Loucy (cell line): ENCODE results near the gene CNPY3.

Experiments
- EZH2phosphoT487 ChIP-seq: fragments of 200-600 bp; IDR thresholded peaks from 2 replicates; pipeline ENCODE4 v1.6.1; 2018; ENCODE audit warnings: antibody characterized with exemption, mild to moderate bottlenecking, moderate library complexity, borderline replicate concordance
- TF ChIP-seq, protein P1 (sequence below): fragments of 200-600 bp; sonication (generic); conservative IDR thresholded peaks from 2 replicates; pipeline ENCODE4 v1.5.1; 2014; ENCODE audit warnings: mild to moderate bottlenecking, antibody characterized with exemption, low read length

DNA sequence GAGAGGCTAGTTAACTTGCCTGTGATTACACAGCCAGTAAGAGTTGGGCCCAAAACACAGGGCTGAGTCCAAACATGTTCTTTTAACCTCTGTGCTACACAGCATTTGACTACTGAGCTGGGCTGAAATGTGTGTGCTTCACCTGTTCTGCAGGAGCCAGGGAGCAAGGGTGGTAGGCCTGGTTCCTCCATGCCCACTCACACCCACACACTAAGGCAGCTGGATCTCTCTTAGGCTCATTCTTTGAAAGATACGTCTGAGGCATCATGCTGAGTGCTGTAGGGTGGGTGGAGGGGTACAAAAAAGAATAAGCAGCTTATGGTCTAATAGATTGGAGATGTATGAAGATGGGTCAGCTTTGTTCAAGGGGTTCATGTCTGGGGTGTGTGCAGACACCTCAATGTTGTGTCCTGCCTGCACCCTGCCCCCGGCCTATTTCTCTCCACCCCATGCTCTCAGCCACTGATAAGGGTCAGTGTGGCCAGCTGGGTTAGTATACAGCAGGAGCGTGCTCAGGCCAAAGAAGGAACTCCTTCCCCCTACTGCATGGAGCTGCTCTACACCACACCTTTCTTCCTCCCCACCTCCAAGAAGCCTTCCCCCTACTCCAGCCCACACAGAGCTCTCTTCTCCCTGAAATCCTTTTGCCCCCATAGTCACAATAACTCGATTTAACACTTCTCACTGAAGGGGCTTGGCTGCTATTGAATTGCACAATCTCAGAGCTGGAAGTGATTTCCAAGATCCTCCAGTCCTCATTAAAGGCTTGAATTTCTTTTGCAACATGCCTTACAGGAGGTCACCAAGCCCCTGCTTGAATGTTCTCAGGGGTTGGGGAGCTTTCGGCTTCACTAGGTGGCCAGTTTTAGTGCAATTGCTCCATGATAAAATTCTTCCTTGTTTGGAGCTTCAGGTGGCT lies 58.5 kb downstream of the CNPY3 start:
- TF ChIP-seq, protein P1, sequence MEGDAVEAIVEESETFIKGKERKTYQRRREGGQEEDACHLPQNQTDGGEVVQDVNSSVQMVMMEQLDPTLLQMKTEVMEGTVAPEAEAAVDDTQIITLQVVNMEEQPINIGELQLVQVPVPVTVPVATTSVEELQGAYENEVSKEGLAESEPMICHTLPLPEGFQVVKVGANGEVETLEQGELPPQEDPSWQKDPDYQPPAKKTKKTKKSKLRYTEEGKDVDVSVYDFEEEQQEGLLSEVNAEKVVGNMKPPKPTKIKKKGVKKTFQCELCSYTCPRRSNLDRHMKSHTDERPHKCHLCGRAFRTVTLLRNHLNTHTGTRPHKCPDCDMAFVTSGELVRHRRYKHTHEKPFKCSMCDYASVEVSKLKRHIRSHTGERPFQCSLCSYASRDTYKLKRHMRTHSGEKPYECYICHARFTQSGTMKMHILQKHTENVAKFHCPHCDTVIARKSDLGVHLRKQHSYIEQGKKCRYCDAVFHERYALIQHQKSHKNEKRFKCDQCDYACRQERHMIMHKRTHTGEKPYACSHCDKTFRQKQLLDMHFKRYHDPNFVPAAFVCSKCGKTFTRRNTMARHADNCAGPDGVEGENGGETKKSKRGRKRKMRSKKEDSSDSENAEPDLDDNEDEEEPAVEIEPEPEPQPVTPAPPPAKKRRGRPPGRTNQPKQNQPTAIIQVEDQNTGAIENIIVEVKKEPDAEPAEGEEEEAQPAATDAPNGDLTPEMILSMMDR, result no peak
- TF ChIP-seq EZH2phosphoT487, result no peak
